Inflammatory macrophage treated with lipopolysaccharide for 4 hours (primary cell): ENCODE data around the gene SCAF1.
A peak's percentile ranks its signal among the peaks of the same experiment; 100 is the strongest.

Experiments used
- DNase-seq: peaks from one replicate; pipeline ENCODE4 v3.0.0-alpha.2; 2020

The SCAF1 gene, protein sequence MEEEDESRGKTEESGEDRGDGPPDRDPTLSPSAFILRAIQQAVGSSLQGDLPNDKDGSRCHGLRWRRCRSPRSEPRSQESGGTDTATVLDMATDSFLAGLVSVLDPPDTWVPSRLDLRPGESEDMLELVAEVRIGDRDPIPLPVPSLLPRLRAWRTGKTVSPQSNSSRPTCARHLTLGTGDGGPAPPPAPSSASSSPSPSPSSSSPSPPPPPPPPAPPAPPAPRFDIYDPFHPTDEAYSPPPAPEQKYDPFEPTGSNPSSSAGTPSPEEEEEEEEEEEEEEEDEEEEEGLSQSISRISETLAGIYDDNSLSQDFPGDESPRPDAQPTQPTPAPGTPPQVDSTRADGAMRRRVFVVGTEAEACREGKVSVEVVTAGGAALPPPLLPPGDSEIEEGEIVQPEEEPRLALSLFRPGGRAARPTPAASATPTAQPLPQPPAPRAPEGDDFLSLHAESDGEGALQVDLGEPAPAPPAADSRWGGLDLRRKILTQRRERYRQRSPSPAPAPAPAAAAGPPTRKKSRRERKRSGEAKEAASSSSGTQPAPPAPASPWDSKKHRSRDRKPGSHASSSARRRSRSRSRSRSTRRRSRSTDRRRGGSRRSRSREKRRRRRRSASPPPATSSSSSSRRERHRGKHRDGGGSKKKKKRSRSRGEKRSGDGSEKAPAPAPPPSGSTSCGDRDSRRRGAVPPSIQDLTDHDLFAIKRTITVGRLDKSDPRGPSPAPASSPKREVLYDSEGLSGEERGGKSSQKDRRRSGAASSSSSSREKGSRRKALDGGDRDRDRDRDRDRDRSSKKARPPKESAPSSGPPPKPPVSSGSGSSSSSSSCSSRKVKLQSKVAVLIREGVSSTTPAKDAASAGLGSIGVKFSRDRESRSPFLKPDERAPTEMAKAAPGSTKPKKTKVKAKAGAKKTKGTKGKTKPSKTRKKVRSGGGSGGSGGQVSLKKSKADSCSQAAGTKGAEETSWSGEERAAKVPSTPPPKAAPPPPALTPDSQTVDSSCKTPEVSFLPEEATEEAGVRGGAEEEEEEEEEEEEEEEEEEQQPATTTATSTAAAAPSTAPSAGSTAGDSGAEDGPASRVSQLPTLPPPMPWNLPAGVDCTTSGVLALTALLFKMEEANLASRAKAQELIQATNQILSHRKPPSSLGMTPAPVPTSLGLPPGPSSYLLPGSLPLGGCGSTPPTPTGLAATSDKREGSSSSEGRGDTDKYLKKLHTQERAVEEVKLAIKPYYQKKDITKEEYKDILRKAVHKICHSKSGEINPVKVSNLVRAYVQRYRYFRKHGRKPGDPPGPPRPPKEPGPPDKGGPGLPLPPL

DNA sequence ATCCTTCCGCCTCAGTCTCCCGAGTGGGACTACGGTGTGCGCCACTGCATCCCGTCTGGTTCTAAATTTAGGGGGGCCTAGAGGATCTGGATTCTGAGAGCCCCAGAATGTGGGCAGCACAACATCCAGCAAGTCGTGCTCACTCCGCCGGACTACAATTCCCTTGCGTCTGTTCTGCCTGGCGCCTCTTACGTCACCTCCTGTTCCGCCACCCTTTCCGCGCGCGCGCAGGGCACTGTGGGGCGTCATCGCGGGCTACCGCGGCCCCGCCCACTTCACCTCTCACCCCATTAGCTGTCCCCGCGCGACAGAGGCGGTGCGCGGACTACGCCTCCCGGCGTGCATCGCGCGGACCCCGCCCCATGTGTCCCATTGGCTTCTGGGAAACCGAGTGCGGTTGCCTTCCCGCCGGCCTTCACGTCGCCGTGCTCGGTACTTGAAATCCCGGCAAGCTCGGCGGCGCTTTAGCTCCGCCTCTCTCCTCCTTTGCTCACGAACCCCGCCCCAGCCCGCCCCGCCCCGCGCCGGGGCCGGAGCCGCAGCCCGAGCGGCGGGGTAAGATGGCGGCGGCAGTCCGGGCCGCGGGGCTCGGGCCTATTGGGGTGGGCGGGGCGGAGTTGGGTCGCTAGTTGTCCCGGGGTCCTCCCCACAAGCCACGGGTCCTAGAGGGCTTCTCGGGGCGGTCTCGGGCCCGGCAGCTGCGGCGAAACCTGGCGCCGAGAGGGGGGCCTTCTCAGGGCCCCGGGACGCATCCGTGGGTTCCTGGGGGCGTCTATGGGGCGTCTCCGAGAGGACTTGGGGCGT lies at the start of gene SCAF1:
Gene SCAF1 (plus strand): TSS at position 522 of the 804 bp plus-strand sequence. CDS start 2,818 bp downstream, outside the sequence.
- peak; percentile 100 for DNase-seq

- DNase-seq, result no peak
These were observed 49.4 kb upstream of the SCAF1 start for GRCh38 chr19:49592486-49593232.

DNA sequence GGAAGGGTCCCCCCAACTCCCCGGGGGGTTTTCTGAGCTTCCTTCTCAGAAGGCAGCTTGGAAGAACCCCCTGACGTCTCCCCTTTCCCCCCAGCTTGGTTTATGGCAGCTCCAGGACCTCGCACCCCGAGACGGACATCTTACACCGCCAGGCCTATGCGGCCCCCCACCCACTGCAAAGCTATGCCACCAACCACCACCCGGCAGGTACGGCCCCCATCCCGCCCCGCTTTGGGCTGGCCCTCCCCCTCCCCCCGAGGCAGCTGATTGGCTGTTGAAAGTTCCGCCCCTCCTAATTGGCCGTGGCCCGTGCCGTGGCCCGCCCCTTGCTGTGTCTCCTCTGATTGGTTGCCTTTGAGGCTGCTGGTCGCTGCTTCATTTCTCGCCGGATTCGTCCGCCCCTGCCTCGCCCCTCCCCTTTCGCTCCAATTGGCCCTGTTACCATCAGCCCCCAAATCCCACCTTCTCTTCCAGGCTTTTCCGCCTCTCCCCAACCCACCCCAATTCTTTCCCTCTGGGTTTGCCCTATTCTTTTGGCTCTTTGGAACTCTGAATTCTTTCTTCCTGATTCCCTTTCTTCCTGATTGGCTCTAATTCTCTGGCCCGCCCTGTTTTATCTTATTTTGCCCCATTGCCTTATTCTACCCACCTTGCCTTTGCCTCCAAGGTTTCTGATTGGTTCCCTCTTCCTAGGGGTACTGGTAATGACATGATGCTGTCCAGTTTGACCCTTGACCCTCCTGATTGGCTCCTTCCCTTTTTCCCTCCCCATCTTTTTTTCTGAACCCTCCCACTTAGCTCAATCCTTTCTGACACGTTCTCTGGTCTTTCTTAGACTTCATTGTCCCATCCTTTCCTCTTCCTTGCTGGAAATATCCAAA lies 48.5 kb upstream of the SCAF1 start:
- peak; percentile 92 for DNase-seq

- DNase-seq, result no peak
These were observed 47.6 kb upstream of the SCAF1 start for GRCh38 chr19:49594157-49594992.

GRCh38 chr19:49594993-49595818 lies 46.8 kb upstream of the SCAF1 start:
- no peak for DNase-seq

- DNase-seq, result no peak
These were observed 46.1 kb upstream of the SCAF1 start for GRCh38 chr19:49595819-49596404.

DNA sequence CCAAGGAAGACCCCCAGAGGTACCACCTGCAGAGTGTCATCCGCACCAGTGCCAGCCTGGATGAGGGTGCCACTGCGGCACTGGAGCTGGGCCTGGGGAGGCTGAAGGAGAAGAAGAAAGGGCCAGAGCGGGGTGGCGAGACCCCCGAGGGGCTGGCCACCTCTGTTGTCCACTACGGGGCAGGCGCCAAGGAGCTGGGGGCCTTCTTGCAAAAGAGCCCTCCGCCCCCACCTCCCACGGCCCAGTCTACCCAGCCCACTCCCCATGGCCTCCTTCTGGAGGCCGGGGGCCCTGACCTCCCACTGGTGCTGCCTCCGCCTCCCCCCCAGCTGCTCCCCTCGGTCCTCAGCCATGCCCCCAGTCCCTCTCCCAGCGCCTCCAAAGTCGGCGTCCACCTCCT lies 45.6 kb upstream of the SCAF1 start:
- no peak for DNase-seq

GRCh38 chr19:49596954-49597702 lies 44.9 kb upstream of the SCAF1 start:
- no peak for DNase-seq

- DNase-seq, result no peak
These were observed 44.4 kb upstream of the SCAF1 start for GRCh38 chr19:49597703-49597974.

GRCh38 chr19:49599378-49600295 lies 42.4 kb upstream of the SCAF1 start:
- peak; percentile 65 for DNase-seq

GRCh38 chr19:49601482-49602038 lies 40.4 kb upstream of the SCAF1 start:
- no peak for DNase-seq

DNA sequence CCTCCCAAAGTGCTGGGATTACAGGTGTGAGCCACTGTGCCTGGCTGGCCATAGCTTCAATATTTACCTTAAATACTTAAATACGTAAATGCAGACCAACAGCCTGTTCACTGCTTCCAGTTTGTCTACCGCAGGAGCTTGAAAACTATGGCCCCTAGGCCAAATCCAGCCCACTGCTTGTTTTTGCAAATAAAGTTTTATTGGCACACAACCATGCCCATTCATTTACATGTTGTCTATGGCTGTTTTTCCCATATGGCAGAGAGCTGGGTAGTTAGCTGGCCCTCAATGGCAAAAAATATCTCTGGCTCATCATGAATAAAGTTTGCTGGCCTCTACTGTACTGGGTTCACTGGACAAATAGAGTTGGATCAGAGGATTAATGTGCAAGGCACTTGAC lies 39.2 kb upstream of the SCAF1 start:
- DNase-seq, result no peak

- no peak for DNase-seq
These were observed 36.4 kb upstream of the SCAF1 start for GRCh38 chr19:49605605-49606004.

DNA sequence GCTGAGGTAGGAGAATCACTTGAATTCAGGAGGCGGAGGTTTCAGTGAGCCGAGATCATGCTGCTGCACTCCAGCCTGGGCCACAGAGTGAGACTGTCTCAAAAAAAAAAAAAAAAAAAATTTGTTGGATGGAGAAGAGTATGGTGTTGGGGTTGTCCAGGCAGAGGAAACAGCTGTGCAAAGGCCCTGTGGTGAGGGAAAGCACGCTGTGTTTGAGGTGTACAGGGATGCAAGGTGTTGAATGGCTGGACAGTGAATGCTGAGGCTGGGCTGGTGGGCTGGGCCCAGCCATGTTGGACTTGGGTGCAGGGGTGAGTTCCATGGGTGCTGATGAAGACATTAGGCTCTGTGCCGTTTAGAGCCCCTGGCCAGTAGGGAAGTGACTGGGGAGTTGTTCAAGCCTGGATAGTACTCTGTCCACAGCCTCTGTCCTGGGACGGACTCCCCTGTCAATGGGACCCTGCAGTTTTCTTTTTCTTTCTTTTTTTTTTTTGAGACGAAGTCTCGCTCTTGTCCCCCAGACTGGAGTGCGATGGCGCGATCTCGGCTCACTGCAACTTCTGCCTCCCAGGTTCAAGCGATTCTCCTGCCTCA lies 32.4 kb upstream of the SCAF1 start:
- DNase-seq, result no peak

GRCh38 chr19:49613374-49613773 lies 28.6 kb upstream of the SCAF1 start:
- DNase-seq, result peak; percentile 55
